NCI-H748 (cell line): ENCODE measurements around the gene RNPEP.
"Not testable (repeated sequence)": the region's sequence is repeated elsewhere in the genome, so short reads cannot be mapped to it uniquely, and the experiment has no call there.

ENCODE experiments used
- DNase-seq: peaks from one replicate; lab custom pipeline; 2025; ENCODE audit not compliant: unreplicated experiment; lab: John Stamatoyannopoulos, UW

Gene RNPEP

GRCh38 chr1:202034149-202034682, 51.8 kb downstream of the RNPEP start:
- DNase-seq, result no peak

GRCh38 chr1:202034683-202035462, 52.4 kb downstream of the RNPEP start:
- DNase-seq, result peak; percentile 15

- no peak for DNase-seq
Observed at GRCh38 chr1:202036595-202037387, 54.3 kb downstream of the RNPEP start.

- DNase-seq, result no peak
Observed at GRCh38 chr1:202037706-202038296, 55.4 kb downstream of the RNPEP start.

- no peak for DNase-seq
Observed at GRCh38 chr1:202038688-202039346, 56.4 kb downstream of the RNPEP start.

GRCh38 chr1:202045705-202046104, 63.3 kb downstream of the RNPEP start:
- no peak for DNase-seq

GRCh38 chr1:202046227-202046626, 63.8 kb downstream of the RNPEP start:
- peak; percentile 54 for DNase-seq

- peak; percentile 25 for DNase-seq
Observed at GRCh38 chr1:202046748-202047708, 64.6 kb downstream of the RNPEP start.

- no peak for DNase-seq
Observed at GRCh38 chr1:202047977-202048376, 65.5 kb downstream of the RNPEP start.

- DNase-seq, result no peak
Observed at GRCh38 chr1:202049129-202049528, 66.7 kb downstream of the RNPEP start.

- DNase-seq, result no peak
Observed at GRCh38 chr1:202054094-202054493, 71.6 kb downstream of the RNPEP start.

- DNase-seq, result not testable (repeated sequence)
Observed at GRCh38 chr1:202054673-202055072, 72.2 kb downstream of the RNPEP start.
